ENCODE data around the gene NLRP11. TPM values are rescaled to one million over a fixed set of nuclear protein-coding genes. Genes with fewer than 3 reads are reported as not detected.

The NLRP11 gene
- not detected for total RNA-seq

DNA sequence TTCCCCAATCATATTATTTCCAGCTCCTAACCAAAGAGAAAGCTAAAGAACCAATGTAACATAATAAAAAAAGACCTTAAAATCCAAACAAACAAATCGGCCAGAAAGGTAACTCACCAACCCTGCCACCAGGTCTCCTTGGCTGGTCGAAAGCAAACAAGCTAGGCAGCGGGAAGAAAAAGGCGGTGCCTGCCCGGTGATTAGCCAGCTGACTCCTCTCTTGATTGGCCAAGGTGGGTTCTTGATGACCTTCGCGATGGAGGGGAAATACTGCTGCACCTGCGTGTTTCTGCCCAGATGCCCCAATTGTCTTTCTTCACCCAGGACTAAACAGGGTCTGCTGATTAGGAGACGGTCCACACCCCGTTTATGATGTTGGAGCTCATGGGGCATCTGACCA, at the start of gene NLRP11:
Gene NLRP11, minus strand, starts transcription at position 154 of the 400 bp plus-strand sequence. CDS start 13,825 bp downstream, outside the sequence.

GRCh38 chr19:55836340-55836739, 4.5 kb upstream of the NLRP11 start, which contains the start of gene NLRP4:
NLRP4 (plus strand) TSS chr19:55836540; CDS start chr19:55852081, 15,541 bp downstream.

DNA sequence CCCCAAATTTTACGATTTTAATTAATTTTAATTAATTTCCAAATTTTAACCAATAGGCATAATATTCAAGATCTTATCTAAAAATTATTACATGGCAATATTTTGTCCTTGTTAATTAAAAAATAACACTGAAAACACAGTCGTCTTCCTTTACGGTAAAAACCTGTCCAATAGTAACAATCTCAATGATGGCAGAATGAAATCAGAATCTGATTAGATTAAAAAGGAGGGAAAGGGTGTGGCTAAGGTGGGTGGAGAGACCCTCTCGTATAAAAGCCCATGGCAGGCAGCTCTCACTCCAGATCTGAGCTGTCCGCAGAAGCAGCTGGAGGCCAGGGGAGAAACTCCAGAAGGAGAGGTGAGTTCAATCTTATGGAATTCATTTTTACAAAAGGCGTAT, 63.0 kb downstream of the NLRP11 start, which contains the start of gene RFPL4AL1:
Gene RFPL4AL1, plus strand, starts transcription at position 301 of the 400 bp plus-strand sequence. CDS start 2,687 bp downstream, outside the sequence.

GRCh38 chr19:55758797-55759196, 73.0 kb downstream of the NLRP11 start, which contains the start of gene RFPL4A:
RFPL4A (plus strand) TSS chr19:55759097; CDS start chr19:55761801, 2,704 bp downstream.

DNA sequence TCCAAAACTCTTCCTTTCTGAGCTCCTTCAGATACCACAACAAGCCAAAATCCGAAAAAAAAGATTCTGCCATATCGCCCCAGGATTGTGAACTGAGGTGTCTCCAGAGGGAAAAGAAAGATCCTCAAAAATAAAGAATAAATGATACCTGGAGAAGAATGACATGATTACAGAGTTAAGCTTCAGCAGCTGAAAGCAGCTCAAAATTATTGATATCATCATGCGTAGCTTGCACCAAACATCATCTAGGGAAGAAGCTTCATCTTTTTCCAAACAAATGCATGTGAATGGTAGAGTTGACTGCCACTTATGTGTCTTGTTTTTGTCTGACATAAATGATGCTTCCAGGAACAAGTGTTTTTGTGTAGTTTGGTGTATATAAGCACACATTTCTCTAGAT, 93.5 kb downstream of the NLRP11 start, which contains the start of gene NLRP9:
Gene NLRP9, minus strand, starts transcription at position 101 of the 400 bp plus-strand sequence. Its CDS starts 28 bp downstream, at position 73.

Other genes starting within 250 kb of the NLRP11 start
- gene FIZ1, start 232.5 kb downstream of the NLRP11 start, total RNA-seq, result 10 to 100 TPM; 14.7 to 16.3 TPM
- gene ZNF524, start 231.7 kb downstream of the NLRP11 start, total RNA-seq, result 10 to 100 TPM; 33.7 to 35.0 TPM
- gene ZNF865, start 226.4 kb downstream of the NLRP11 start, total RNA-seq, result 10 to 100 TPM; 16.1 to 16.2 TPM
- 1 to 10 TPM; 7.2 to 8.1 TPM for gene ZNF784, start 207.4 kb downstream of the NLRP11 start, total RNA-seq
- gene ZNF580, start 191.0 kb downstream of the NLRP11 start, total RNA-seq, result 10 to 100 TPM; 41.8 to 50.6 TPM
- gene ZNF581, start 188.3 kb downstream of the NLRP11 start, total RNA-seq, result 10 to 100 TPM; 39.1 to 39.3 TPM
- 1 to 10 TPM; 8.8 to 8.9 TPM for gene CCDC106, start 183.8 kb downstream of the NLRP11 start, total RNA-seq
- 100 to 1,000 TPM; 221 to 225 TPM for gene U2AF2, start 177.0 kb downstream of the NLRP11 start, total RNA-seq
- 10 to 100 TPM; 55.7 to 56.8 TPM for gene EPN1, start 156.8 kb downstream of the NLRP11 start, total RNA-seq
- gene NLRP9, start 93.6 kb downstream of the NLRP11 start, total RNA-seq, result not detected
- not detected for gene RFPL4A, start 72.9 kb downstream of the NLRP11 start, total RNA-seq
- gene RFPL4AL1, start 62.9 kb downstream of the NLRP11 start, total RNA-seq, result not detected
- gene NLRP4, start 4.5 kb upstream of the NLRP11 start, total RNA-seq, result not detected
- gene NLRP13, start 100.3 kb upstream of the NLRP11 start, total RNA-seq, result not detected
- gene NLRP8, start 115.8 kb upstream of the NLRP11 start, total RNA-seq, result not detected
- gene NLRP5, start 154.8 kb upstream of the NLRP11 start, total RNA-seq, result not detected

Measured in activated naive CD4-positive, alpha-beta T cell treated with anti-CD3 and anti-CD28 coated beads, Interleukin-2, amount 10 ng/mL, durations not matched to agents 5 hours and 36 hours (primary cell).